Liver (tissue), 9 donors: ENCODE results near the gene GRAMD1A. TPM values are rescaled to one million over a fixed set of nuclear protein-coding genes. Genes with fewer than 3 reads are reported as not detected.

Experiments
- DNase-seq: peaks from one replicate; pipeline ENCODE4 v3.0.0-alpha.2; 2017; ENCODE audit warnings: low spot score
- H3K27ac ChIP-seq, 2 donors: one replicate each; pipeline ENCODE4 v1.7.0; 2013; ENCODE audit warnings: inconsistent platforms in 2 of 2, low read length in 2 of 2, control low read depth in 1 of 2, low read depth in 1 of 2, mild to moderate bottlenecking in 1 of 2
- H3K27me3 ChIP-seq, 4 donors: one replicate each; pipeline versions ENCODE4 v1.6.1 to v1.7.0; 2013; ENCODE audit warnings: low read length in 3 of 4, inconsistent platforms in 1 of 4, mild to moderate bottlenecking in 1 of 4, moderate library complexity in 1 of 4; ENCODE audit not compliant: control insufficient read depth in 4 of 4, insufficient read depth in 4 of 4
- H3K36me3 ChIP-seq, 4 donors: one replicate each; pipeline versions ENCODE4 v1.6.1 to v1.7.0; 2013; ENCODE audit warnings: low read length in 3 of 4, mild to moderate bottlenecking in 3 of 4, low read depth in 1 of 4, moderate library complexity in 1 of 4; ENCODE audit not compliant: control insufficient read depth in 4 of 4, insufficient read depth in 3 of 4
- H3K4me1 ChIP-seq, 4 donors: one replicate each; pipeline versions ENCODE4 v1.6.1 to v1.7.0; 2013; ENCODE audit warnings: low read length in 3 of 4, mild to moderate bottlenecking in 3 of 4, moderate library complexity in 1 of 4; ENCODE audit not compliant: control insufficient read depth in 4 of 4, insufficient read depth in 4 of 4
- H3K4me3 ChIP-seq, 3 donors: one replicate each; pipeline versions ENCODE4 v1.6.1 to v1.7.0; 2013; ENCODE audit warnings: low read length in 3 of 3, control low read depth in 1 of 3, low read depth in 1 of 3, mild to moderate bottlenecking in 1 of 3
- H3K9ac ChIP-seq, 2 donors: one replicate each; pipeline ENCODE4 v1.7.0; 2013; ENCODE audit warnings: low read length in 2 of 2, mild to moderate bottlenecking in 2 of 2, moderate library complexity in 2 of 2, control low read depth in 1 of 2, low read depth in 1 of 2
- H3K9me3 ChIP-seq, 4 donors: one replicate each; pipeline versions ENCODE4 v1.6.1 to v1.7.0; 2013; ENCODE audit warnings: low read length in 3 of 4; ENCODE audit not compliant: control insufficient read depth in 4 of 4
- EGR1 ChIP-seq, 2 donors: IDR thresholded peaks; 2 replicates each; pipeline ENCODE4 v1.6.1; 2016 to 2018; ENCODE audit warnings: antibody characterized with exemption in 2 of 2, low read depth in 2 of 2
- FOXA1 ChIP-seq: IDR thresholded peaks from 2 replicates; pipeline ENCODE4 v1.6.1; 2016; ENCODE audit warnings: antibody characterized with exemption
- FOXA2 ChIP-seq: IDR thresholded peaks from 2 replicates; pipeline ENCODE4 v1.6.1; 2016; ENCODE audit warnings: antibody characterized with exemption
- GABPA ChIP-seq, 2 donors: IDR thresholded peaks in 1 of 2; conservative IDR thresholded peaks in 1 of 2; 2 replicates each; pipeline ENCODE4 v1.6.1; 2016; ENCODE audit warnings: antibody characterized with exemption in 2 of 2, mild to moderate bottlenecking in 1 of 2, moderate library complexity in 1 of 2
- HNF4A ChIP-seq, 2 donors: conservative IDR thresholded peaks; 2 replicates each; pipeline ENCODE4 v1.6.1; 2016; ENCODE audit warnings: antibody characterized with exemption in 2 of 2, mild to moderate bottlenecking in 2 of 2
- MAX ChIP-seq: IDR thresholded peaks from 2 replicates; pipeline ENCODE4 v1.6.1; 2016; ENCODE audit warnings: antibody characterized with exemption
- NR2F2 ChIP-seq: IDR thresholded peaks from 2 replicates; pipeline ENCODE4 v1.6.1; 2016; ENCODE audit warnings: antibody characterized with exemption
- RAD21 ChIP-seq, 2 donors: IDR thresholded peaks; 2 replicates each; pipeline ENCODE4 v1.6.1; 2016; ENCODE audit warnings: antibody characterized with exemption in 2 of 2, mild to moderate bottlenecking in 2 of 2
- REST ChIP-seq: IDR thresholded peaks from 2 replicates; pipeline ENCODE4 v1.6.1; 2016; ENCODE audit warnings: antibody characterized with exemption, mild to moderate bottlenecking
- RXRA ChIP-seq, 2 donors: IDR thresholded peaks; 2 replicates each; pipeline ENCODE4 v1.6.1; 2017 to 2018; ENCODE audit warnings: antibody characterized with exemption in 2 of 2, mild to moderate bottlenecking in 1 of 2
- SP1 ChIP-seq: IDR thresholded peaks from 2 replicates; pipeline ENCODE4 v1.6.1; 2018; ENCODE audit warnings: antibody characterized with exemption, mild to moderate bottlenecking
- TAF1 ChIP-seq: conservative IDR thresholded peaks from 2 replicates; pipeline ENCODE4 v1.6.1; 2016; ENCODE audit warnings: antibody characterized with exemption, mild to moderate bottlenecking
- YY1 ChIP-seq: IDR thresholded peaks from 2 replicates; pipeline ENCODE4 v1.6.1; 2016; ENCODE audit warnings: antibody characterized with exemption, mild to moderate bottlenecking
- ZBTB33 ChIP-seq: IDR thresholded peaks from 2 replicates; pipeline ENCODE4 v1.6.1; 2016; ENCODE audit warnings: antibody characterized with exemption
- WGBS: extraction: QIAGEN DNeasy Blood & Tissue Kit; methylation state at CpG from one replicate; pipeline ENCODE4 v1.1.7; 2013; 5-methylcytosine and 5-hydroxymethylcytosine counted together
- polyA plus RNA-seq, 2 donors: library from polyadenylated mRNA; stranded (reverse) in 1 of 2; unstranded in 1 of 2; fragments of 200-250 nt in 1 of 2; fragments of >200 nt in 1 of 2; fragmentation: Nextera tagmentation in 1 of 2; extraction: Ambion mirVana in 1 of 2; gene quantifications; one replicate each; pipeline versions ENCODE4 v1.2.1 to v1.2.3, GENCODE V29; 2013 to 2015
- total RNA-seq, 2 donors: library from RNA; depleted of rRNA; stranded (reverse); fragments of >200 nt; gene quantifications; one replicate each; pipeline ENCODE4 v1.2.3, GENCODE V29; 2014
- TF ChIP-seq, protein P1 (sequence below): fragments of 150-350 bp; IDR thresholded peaks from 2 replicates; pipeline ENCODE4 v1.5.1; 2017; ENCODE audit warnings: improper control_type of control experiment, low read depth, low read length; ENCODE audit not compliant: missing input control
- TF ChIP-seq, protein P2 (sequence below): IDR thresholded peaks from 2 replicates; pipeline ENCODE4 v1.6.1; 2016; ENCODE audit warnings: antibody characterized with exemption
- donor health status: healthy.
- donor health status: healthy.
- donor health status: healthy.
- donor health status: healthy.
- donor health status: healthy.

Gene GRAMD1A
- total and polyA plus RNA-seq, 4 donors = 8.6 to 14.1 (median 11.2) TPM

GRCh38 chr19:35031072-35031881 is 31.2 kb downstream of the GRAMD1A start (continued):
- TF ChIP-seq, protein P1, sequence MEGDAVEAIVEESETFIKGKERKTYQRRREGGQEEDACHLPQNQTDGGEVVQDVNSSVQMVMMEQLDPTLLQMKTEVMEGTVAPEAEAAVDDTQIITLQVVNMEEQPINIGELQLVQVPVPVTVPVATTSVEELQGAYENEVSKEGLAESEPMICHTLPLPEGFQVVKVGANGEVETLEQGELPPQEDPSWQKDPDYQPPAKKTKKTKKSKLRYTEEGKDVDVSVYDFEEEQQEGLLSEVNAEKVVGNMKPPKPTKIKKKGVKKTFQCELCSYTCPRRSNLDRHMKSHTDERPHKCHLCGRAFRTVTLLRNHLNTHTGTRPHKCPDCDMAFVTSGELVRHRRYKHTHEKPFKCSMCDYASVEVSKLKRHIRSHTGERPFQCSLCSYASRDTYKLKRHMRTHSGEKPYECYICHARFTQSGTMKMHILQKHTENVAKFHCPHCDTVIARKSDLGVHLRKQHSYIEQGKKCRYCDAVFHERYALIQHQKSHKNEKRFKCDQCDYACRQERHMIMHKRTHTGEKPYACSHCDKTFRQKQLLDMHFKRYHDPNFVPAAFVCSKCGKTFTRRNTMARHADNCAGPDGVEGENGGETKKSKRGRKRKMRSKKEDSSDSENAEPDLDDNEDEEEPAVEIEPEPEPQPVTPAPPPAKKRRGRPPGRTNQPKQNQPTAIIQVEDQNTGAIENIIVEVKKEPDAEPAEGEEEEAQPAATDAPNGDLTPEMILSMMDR = no peak
- TF ChIP-seq MAX = no peak
- TF ChIP-seq, protein P2, sequence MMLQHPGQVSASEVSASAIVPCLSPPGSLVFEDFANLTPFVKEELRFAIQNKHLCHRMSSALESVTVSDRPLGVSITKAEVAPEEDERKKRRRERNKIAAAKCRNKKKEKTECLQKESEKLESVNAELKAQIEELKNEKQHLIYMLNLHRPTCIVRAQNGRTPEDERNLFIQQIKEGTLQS = no peak
- TF ChIP-seq GABPA (IDR thresholded peaks at IDR 0.05 in 1 of 2, conservative IDR thresholded peaks at IDR 0.05 in 1 of 2) = no peak
- no peak for TF ChIP-seq RAD21 (IDR thresholded peaks at IDR 0.05)
- TF ChIP-seq TAF1 = no peak

GRCh38 chr19:35032356-35032865 is 32.3 kb downstream of the GRAMD1A start:
- Histone ChIP-seq H3K4me1 (peaks cover 3 to 11% (median 8%) of the 10 kb centered on the region in 4 donors), H3K9ac (no peak overlapping the region)

DNA sequence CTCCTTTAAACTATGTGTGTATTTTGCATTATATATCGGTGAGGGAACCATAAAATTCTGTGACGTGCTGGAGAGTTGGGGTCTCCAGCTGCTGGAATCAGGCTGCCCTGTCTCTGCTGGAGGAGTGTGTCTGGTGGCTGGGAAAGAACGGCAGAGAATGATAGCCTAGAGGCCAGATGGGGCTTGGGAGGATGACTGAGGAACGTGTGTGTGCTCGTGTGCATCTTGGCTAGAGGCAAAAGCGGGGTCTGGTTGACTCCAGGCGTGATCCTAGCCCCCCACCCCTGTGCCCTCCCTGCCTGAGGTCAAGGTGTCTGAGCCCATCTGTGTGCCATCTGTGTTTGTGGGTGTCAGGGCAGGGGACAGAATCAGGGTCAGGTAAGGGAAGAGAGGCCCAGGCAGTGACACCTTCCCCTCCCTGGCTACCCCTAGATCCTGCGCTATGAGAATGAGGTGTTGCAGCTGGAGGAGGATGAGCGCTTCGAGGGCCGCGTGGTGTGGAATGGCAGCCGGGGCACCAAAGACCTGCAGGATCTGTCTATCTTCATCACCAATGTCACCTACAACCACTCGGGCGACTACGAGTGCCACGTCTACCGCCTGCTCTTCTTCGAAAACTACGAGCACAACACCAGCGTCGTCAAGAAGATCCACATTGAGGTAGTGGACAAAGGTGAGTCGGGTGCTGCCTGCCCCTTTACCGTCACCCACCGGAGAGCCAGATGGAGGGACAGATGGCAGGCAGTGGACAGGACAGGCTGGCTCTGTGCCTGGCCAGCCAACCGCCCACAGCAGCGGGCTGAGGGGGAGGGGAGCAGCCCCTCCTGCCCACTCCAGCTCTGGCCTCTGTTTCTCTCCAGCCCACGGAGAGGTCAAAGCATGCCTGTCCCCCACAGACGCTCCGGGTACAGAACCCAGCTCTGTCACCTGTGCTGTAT is 33.2 kb downstream of the GRAMD1A start:
- H3K4me3 ChIP-seq = no peak overlapping the region
- 92% methylated on average over 30 of the region's 30 CpGs for WGBS
- no peak overlapping the region for H3K9ac ChIP-seq
- H3K9me3 ChIP-seq = no peaks in the 10 kb centered on the region
- no peak overlapping the region for H3K27ac ChIP-seq
- no peaks in the 10 kb centered on the region for H3K27me3 ChIP-seq
- no peak for DNase-seq
- H3K36me3 ChIP-seq = no peaks in the 10 kb centered on the region
- H3K4me1 ChIP-seq = peaks cover 3 to 17% (median 8%) of the 10 kb centered on the region in 4 donors
- TF ChIP-seq FOXA1 (no peak), FOXA2 (no peak), EGR1 (IDR thresholded peaks at IDR 0.05; ENCODE audit: low read depth in 2 of 2) (no peak), MAX (no peak), NR2F2 (no peak), RAD21 (IDR thresholded peaks at IDR 0.05) (no peak), HNF4A (conservative IDR thresholded peaks at IDR 0.05) (no peak), REST (no peak), ZBTB33 (no peak), YY1 (no peak), SP1 (no peak), RXRA (IDR thresholded peaks at IDR 0.05) (no peak), GABPA (IDR thresholded peaks at IDR 0.05 in 1 of 2, conservative IDR thresholded peaks at IDR 0.05 in 1 of 2) (no peak)
- TF ChIP-seq, protein P2 = no peak

More at GRCh38 chr19:35032356-35032865, 32.3 kb downstream of the GRAMD1A start:
- 94% methylated on average over 17 of the region's 17 CpGs for WGBS
- DNase-seq = no peak
- Histone ChIP-seq H3K36me3 (peaks cover 0 to 3% (median 0%) of the 10 kb centered on the region in 4 donors), H3K27ac (no peak overlapping the region), H3K27me3 (no peaks in the 10 kb centered on the region), H3K4me3 (no peak overlapping the region), H3K9me3 (no peaks in the 10 kb centered on the region)
- TF ChIP-seq YY1 = no peak
- TF ChIP-seq FOXA1 = no peak
- no peak for TF ChIP-seq FOXA2
- TF ChIP-seq RAD21 (IDR thresholded peaks at IDR 0.05) = no peak
- TF ChIP-seq RXRA (IDR thresholded peaks at IDR 0.05) = no peak
- TF ChIP-seq TAF1 = no peak
- no peak for TF ChIP-seq GABPA (IDR thresholded peaks at IDR 0.05 in 1 of 2, conservative IDR thresholded peaks at IDR 0.05 in 1 of 2)
- no peak for TF ChIP-seq NR2F2
